Embryonic facial prominence (tissue), 1 donor: ENCODE measurements around the gene SUPT4H1.

Source experiments
- DNase-seq: peaks from one replicate; pipeline ENCODE4 v3.0.0-alpha.2; 2016; ENCODE audit errors: extremely low spot score

Gene SUPT4H1

GRCh38 chr17:58381124-58382035 is 29.4 kb upstream of the SUPT4H1 start:
- no peak for DNase-seq

GRCh38 chr17:58380207-58381123 is 28.5 kb upstream of the SUPT4H1 start:
- no peak for DNase-seq

- no peak for DNase-seq
Measured at GRCh38 chr17:58379511-58379824, 27.5 kb upstream of the SUPT4H1 start.

- DNase-seq: no peak
Measured at GRCh38 chr17:58378733-58379510, 26.9 kb upstream of the SUPT4H1 start.

- no peak for DNase-seq
Measured at GRCh38 chr17:58377661-58378060, 25.7 kb upstream of the SUPT4H1 start.

GRCh38 chr17:58377093-58377601 is 25.1 kb upstream of the SUPT4H1 start:
- no peak for DNase-seq

- no peak for DNase-seq
Measured at GRCh38 chr17:58376472-58377000, 24.5 kb upstream of the SUPT4H1 start.

- DNase-seq: no peak
Measured at GRCh38 chr17:58375811-58376210, 23.8 kb upstream of the SUPT4H1 start.

- DNase-seq: no peak
Measured at GRCh38 chr17:58375256-58375655, 23.3 kb upstream of the SUPT4H1 start.

GRCh38 chr17:58373923-58374322 is 21.9 kb upstream of the SUPT4H1 start:
- DNase-seq: no peak

- no peak for DNase-seq
Measured at GRCh38 chr17:58373003-58373402, 21.0 kb upstream of the SUPT4H1 start.

- DNase-seq: no peak
Measured at GRCh38 chr17:58371300-58371950, 19.4 kb upstream of the SUPT4H1 start.

GRCh38 chr17:58370716-58371115 is 18.7 kb upstream of the SUPT4H1 start:
- no peak for DNase-seq

- no peak for DNase-seq
Measured at GRCh38 chr17:58370309-58370708, 18.3 kb upstream of the SUPT4H1 start.

GRCh38 chr17:58369214-58370031 is 17.4 kb upstream of the SUPT4H1 start:
- no peak for DNase-seq

- DNase-seq: no peak
Measured at GRCh38 chr17:58368860-58369213, 16.8 kb upstream of the SUPT4H1 start.

- DNase-seq: no peak
Measured at GRCh38 chr17:58367461-58367860, 15.5 kb upstream of the SUPT4H1 start.

- DNase-seq: no peak
Measured at GRCh38 chr17:58365980-58366595, 14.1 kb upstream of the SUPT4H1 start.

GRCh38 chr17:58365185-58365979 is 13.4 kb upstream of the SUPT4H1 start:
- no peak for DNase-seq
